IPS DF 19.7 (cell line): Measurements from ENCODE around the gene FAM131A.

Experiments used
- DNase-seq: peaks from one replicate; pipeline ENCODE4 v3.0.0-alpha.2; 2013; ENCODE audit warnings: low read depth, low spot score

Gene FAM131A

DNA sequence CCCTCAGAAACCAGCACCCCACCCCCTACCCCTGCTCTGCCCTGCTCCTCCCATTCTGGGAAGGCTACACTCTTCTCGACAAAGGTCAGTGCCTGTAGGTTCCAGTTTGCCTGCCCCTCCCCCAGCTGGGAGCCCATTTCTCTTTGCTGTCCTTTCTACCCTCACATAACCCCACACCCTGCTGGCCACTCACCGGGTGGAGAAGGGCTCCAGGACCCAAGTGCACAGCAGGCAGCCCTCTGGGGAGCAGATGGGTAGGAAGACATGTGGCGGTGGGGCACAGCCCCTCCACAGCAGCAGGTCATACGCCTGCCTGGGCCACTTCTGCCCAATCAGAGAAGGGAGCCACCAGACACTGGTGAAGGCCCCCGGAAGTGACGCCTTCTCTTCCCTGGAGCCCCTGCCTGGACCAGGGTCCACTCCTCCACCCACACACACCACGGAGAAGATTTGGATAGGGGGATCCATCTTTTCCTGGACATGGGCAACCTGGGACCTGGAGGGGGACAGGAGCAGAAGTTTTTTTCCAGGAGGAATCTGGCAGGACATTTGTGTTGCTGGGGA lies 40.6 kb downstream of the FAM131A start, which contains the start of gene THPO:
Gene THPO, minus strand, starts transcription at position 326 of the 564 bp plus-strand sequence. CDS start 1,948 bp downstream, outside the sequence.
- no peak for DNase-seq

DNA sequence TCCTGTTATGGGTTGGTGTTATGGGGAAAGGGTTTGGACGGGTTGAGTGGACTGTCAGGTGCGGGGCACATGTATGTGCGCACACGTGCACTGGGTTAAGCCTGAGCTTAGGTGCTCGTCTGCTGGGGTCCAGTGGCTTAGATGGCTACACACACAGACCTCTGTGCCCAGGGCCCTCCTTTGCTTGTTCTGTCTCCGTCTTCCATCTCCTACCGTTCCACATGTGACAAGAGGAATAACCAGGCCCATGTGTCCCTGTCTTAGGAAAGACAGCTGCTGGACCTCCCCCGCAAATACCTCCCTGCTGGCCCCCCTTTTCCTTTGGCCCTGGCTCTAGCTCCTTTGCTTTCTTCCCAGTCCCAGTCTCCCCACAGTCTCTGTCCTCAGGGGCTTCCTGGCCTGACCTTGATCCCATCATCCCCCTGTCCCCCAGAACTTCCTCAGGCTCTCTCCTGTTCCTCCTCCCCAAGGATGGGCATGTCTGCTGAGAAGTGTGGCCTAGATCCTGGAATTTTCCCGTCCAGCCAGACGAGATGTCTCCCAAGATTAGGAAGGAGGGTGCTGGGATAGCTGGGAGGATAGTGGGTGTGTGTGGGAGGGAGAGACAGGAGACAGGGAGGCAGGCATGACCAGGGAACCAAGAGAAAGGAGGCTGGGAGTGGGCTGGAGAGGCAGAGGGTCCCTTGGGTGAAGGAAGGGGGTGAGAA lies 41.4 kb downstream of the FAM131A start:
- no peak for DNase-seq

DNA sequence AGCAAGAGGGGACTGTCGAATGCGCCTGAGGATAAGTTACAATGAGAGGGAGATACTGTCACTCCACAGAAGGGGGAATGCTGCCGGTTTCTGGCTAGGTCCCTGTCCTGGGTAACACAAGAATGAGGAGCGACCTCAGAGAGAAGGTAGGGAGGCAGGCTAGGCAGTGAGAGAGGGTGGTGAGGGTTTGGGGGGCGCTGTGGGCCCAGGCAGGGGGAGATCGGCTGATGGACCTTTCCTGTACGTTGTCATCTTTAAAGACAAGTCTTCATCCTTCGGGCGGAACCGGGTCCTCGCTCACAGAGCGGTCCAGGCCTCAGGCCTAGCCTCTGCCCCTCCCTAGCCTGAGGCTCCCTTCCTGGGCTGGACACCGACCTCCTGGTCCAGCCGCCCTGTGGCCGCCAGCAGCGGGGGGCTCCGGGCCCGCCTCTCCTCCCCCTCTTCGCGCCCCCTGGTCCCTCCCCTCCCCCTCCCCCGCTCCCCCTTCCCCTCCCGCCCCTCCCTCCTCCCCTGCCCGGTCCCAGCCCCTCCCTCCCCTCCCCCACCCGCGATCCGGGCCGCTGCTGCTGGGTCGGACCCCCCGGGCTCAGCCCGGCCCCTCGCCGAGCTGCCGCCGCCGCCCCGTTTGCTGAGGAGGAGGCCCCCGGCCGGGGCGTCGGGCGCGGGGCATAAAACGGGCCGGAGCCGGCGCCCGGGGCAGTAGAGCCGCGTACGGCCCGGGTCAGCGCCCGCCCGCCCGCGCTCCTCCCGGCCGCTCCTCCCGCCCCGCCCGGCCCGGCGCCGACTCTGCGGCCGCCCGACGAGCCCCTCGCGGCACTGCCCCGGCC lies 42.2 kb downstream of the FAM131A start, which contains the start of gene CHRD:
Gene CHRD, plus strand, starts transcription at position 697 of the 827 bp plus-strand sequence. CDS start 265 bp downstream, outside the sequence.
- no peak for DNase-seq

DNA sequence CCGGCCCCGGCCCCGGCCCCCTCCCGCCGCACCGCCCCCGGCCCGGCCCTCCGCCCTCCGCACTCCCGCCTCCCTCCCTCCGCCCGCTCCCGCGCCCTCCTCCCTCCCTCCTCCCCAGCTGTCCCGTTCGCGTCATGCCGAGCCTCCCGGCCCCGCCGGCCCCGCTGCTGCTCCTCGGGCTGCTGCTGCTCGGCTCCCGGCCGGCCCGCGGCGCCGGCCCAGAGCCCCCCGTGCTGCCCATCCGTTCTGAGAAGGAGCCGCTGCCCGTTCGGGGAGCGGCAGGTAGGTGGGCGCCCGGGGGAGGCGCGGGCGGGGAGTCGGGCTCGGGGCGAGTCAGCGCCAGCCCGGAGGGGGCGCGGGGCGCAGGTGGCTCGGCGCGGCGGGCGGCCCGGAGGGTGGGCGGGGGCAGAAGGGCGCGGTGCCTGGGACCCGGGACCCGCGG lies 42.8 kb downstream of the FAM131A start:
- no peak for DNase-seq

DNA sequence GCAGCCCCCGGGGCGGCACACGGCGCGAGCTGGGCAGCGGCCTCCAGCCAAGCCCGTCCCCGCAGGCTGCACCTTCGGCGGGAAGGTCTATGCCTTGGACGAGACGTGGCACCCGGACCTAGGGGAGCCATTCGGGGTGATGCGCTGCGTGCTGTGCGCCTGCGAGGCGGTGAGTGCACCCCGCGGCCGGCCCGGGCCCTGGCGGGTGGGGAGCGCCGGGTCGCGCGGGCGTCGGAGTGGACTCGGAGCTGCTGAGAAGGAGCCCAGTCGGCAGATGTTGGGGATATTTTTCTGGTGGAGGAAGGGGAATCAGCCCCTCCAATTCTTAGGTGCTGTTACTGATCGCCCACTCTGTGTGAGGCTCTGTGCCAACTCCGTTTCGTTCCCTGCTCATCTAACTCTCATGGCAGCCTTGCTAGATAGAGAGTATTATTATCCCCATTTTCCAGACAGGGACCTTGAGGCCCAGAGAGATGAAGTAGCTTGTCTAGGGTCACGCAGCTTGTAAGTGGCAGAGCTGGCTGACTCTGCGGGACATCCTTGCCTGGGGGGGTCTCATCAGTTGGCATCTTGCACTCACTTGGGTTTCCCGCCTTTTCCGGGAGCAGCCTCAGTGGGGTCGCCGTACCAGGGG lies 43.3 kb downstream of the FAM131A start:
- no peak for DNase-seq

DNA sequence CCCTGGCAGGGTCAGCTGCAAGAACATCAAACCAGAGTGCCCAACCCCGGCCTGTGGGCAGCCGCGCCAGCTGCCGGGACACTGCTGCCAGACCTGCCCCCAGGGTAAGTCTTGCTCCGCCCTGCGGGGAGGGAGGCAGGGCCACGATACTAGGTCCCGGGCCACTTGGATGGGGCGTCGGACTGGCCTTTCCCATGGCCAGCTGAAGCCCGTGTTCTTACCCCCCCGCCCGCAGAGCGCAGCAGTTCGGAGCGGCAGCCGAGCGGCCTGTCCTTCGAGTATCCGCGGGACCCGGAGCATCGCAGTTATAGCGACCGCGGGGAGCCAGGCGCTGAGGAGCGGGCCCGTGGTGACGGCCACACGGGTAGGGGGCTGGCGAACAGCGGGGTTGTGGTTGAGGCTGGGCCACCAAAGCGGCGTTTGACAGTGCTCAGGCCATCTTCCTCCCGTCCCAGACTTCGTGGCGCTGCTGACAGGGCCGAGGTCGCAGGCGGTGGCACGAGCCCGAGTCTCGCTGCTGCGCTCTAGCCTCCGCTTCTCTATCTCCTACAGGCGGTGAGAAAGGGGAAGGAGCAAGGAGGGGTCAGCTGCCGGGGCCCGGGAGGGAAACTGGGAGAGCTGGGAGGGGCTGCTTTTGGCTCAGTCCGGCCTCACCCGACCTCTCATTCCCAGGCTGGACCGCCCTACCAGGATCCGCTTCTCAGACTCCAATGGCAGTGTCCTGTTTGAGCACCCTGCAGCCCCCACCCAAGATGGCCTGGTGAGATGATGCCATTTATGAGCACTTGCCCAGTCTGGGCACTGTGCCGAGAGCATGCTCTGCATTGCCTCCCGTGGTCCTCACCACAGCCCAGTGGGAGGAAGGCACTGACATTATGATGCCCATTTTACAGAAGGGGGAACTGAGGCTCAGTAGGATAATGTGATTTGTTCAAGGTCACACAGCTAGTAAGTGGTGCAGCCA lies 44.1 kb downstream of the FAM131A start:
- DNase-seq: no peak

DNA sequence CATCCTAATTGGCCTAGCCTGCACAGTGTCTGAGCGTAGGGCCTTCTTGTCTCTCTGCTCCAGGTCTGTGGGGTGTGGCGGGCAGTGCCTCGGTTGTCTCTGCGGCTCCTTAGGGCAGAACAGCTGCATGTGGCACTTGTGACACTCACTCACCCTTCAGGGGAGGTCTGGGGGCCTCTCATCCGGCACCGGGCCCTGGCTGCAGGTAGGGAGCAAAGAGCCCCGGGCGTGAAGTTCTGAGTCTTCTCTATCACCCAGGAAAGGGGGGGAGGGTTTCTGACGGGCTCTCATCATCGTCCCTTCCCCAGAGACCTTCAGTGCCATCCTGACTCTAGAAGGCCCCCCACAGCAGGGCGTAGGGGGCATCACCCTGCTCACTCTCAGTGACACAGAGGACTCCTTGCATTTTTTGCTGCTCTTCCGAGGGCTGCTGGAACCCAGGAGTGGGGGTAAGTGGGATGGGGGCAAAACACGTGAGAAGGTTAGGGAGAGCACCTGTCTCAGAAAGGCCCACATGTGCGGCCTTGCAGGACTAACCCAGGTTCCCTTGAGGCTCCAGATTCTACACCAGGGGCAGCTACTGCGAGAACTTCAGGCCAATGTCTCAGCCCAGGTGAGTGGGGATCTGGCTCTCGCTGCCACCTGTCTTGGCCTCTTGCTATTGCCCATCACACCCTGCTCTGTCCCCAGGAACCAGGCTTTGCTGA lies 45.1 kb downstream of the FAM131A start:
- no peak for DNase-seq

DNA sequence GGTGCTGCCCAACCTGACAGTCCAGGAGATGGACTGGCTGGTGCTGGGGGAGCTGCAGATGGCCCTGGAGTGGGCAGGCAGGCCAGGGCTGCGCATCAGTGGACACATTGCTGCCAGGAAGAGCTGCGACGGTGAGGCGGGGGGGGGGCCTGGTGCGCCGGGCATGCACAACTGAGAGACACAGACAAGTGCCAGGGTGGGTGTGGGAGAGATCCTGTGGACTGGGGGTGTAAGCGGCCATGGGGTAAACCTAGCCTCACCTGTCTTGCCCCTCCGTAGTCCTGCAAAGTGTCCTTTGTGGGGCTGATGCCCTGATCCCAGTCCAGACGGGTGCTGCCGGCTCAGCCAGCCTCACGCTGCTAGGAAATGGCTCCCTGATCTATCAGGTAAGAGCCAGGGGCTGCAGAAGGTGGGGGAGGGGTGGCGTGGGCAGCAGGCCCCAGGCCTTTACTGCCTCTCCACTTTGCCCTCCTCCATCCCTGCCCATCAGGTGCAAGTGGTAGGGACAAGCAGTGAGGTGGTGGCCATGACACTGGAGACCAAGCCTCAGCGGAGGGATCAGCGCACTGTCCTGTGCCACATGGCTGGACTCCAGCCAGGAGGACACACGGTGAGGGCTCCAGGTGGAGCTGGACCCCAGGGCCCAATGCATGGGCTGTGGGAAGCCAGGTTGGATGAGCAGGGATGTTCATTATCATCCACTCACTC lies 45.8 kb downstream of the FAM131A start:
- DNase-seq: no peak

DNA sequence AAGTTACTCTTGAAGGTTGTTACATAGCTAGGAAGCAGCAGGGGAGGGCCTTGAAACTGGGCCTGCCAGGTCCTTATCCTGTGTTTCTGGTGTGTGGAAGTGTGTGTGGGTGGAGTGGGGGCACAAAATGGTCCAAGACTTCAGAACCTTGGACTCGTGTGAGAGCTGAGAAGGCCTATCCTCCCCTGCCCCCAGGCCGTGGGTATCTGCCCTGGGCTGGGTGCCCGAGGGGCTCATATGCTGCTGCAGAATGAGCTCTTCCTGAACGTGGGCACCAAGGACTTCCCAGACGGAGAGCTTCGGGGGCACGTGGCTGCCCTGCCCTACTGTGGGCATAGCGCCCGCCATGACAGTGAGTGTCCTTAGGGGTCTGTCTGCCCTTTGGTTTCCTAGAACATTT lies 46.9 kb downstream of the FAM131A start:
- no peak for DNase-seq

DNA sequence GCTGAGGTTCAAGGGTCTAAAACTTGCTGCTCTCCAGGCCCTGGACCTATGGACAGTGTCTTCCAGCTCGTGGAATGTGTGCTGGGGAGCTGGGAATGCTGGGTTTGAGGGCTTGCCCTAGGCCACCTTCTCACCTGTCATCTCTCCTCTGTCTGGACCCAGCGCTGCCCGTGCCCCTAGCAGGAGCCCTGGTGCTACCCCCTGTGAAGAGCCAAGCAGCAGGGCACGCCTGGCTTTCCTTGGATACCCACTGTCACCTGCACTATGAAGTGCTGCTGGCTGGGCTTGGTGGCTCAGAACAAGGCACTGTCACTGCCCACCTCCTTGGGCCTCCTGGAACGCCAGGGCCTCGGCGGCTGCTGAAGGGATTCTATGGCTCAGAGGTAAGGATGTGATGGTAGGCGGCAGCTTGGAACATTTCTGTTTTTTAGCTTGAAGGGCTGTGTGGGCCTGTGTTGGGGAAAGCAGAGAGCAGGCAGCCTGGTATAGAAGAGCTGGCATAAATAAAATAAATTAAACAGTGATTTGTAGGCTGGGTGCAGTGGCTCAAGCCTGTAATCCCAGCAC lies 47.5 kb downstream of the FAM131A start:
- no peak for DNase-seq

DNA sequence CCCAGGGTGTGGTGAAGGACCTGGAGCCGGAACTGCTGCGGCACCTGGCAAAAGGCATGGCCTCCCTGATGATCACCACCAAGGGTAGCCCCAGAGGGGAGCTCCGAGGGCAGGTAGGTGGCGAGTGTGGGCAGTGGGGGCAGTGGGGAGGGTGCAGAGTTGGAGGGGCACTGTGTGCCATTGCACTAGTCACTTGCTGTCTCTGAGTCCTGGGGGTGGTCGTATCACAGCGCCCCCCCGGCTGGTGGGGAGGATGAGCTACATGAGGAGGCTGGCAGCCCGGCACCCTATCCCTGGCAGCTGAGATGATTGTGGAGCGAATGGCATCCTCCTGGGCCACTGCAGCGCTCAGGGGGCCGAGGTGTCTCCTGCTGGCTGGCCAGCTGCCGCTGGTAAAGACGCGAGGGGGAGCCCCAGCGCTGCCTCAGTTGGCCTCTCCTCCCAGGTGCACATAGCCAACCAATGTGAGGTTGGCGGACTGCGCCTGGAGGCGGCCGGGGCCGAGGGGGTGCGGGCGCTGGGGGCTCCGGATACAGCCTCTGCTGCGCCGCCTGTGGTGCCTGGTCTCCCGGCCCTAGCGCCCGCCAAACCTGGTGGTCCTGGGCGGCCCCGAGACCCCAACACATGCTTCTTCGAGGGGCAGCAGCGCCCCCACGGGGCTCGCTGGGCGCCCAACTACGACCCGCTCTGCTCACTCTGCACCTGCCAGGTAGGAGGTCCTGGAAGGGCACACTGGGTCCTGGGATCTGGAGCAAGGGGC lies 48.8 kb downstream of the FAM131A start:
- no peak for DNase-seq

DNA sequence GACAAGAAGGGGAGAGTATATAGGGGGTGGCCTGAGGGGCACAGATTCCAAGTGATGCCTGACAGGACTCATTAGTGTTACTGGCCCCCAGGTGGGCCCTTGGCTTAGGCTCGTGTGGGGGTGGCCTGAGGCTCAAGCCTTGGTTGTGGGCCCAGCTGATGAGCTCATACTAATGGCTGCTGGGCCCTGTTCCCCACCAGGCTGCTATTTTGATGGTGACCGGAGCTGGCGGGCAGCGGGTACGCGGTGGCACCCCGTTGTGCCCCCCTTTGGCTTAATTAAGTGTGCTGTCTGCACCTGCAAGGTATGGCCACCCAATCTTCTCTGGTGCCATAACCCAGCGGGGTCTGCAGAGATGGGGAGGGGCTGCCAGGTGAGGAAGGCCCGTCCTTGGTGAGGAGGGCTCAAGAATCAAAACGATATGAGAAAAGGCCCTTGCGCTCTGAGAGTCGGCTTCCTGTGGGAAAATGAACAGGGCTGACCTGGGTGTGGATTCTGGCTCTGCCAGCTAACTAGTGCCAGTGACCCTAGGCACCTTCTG lies 49.8 kb downstream of the FAM131A start:
- DNase-seq: no peak

DNA sequence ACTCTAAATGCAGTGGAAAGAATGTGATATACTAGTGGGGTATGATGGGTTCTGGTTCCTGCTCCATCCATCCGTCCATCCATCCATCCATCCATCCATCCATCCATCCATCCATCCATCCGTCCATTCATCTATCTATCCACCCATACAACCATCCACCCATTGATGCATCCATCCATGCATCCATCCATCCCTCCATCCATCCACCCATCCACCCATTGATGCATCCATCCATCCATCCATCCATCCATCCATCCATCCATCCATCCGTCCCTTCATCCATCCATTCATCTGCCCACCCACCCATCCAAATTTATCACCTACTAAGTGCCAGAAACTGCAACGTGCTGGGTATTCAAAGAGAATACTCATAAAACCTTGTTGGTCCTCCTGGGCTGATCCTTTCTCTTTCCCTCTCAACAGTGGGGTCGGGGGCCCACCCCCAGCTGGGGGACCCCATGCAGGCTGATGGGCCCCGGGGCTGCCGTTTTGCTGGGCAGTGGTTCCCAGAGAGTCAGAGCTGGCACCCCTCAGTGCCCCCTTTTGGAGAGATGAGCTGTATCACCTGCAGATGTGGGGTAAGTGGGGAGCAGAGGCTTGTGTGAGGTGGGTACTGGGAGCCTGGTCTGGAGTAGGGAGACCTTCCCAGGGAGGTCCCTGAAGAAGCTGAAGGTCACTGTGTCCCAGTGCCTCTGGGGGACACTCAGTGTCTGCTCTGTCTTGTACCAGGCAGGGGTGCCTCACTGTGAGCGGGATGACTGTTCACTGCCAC lies 51.0 kb downstream of the FAM131A start:
- DNase-seq: no peak

DNA sequence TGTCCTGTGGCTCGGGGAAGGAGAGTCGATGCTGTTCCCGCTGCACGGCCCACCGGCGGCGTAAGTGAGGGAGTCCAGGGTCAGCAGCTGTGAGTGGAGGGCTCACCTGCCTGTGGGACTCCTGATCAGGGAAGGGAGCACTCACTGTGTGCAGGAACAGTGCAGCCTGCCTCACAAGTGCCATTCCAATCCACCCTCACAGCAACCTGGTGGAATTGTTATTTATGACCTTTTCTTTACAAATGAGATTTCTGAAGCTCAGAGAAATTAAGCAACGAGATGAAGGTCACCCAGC lies 51.5 kb downstream of the FAM131A start:
- DNase-seq: no peak

DNA sequence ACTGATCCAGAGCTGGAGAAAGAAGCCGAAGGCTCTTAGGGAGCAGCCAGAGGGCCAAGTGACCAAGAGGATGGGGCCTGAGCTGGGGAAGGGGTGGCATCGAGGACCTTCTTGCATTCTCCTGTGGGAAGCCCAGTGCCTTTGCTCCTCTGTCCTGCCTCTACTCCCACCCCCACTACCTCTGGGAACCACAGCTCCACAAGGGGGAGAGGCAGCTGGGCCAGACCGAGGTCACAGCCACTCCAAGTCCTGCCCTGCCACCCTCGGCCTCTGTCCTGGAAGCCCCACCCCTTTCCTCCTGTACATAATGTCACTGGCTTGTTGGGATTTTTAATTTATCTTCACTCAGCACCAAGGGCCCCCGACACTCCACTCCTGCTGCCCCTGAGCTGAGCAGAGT lies 52.0 kb downstream of the FAM131A start:
- no peak for DNase-seq

DNA sequence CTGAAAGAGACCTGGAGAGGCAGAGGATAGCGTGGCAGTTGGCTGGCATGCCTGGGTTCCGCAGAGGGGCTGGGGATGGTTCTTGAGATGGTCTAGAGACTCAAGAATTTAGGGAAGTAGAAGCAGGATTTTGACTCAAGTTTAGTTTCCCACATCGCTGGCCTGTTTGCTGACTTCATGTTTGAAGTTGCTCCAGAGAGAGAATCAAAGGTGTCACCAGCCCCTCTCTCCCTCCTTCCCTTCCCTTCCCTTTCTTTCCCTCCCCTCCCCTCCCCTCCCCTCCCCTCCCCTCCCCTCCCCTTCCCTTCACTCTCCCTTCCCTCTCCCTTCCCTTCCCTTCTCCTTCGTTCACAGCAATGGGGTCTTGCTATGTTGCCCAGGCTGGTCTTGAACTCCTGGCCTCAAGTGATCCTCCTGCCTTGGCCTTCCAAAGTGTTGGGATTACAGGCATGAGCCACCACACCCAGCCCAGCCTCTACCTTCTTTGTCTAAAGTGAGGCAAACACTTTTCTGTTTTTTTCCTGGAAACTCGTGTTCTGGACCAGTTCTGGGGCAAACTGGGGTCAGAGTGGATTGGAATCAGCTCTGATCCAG lies 52.6 kb downstream of the FAM131A start:
- no peak for DNase-seq

DNA sequence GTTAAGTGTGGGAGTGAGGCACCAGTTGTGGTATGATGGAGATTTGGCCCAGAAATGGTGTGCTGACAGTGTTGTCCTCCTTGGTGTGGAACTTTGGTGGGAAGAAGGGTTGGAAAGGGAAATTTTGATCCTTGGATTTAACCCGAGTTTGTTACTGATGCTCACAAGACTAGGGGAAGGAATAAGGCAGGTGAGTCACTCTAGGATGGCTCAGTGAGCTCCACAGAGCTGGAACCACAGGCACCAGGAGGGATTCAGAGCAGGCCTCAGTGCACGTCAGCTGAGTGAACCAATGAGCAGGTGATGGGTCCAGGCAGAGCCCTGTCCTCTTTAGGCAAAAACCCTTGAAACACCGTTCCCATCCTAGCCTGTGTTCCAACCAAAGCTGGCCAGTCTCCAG lies 53.9 kb downstream of the FAM131A start:
- DNase-seq: no peak
